Limb (tissue), 2 donors: ENCODE data around the gene FRRS1L.

Source experiments
- DNase-seq, 2 donors: peaks; one replicate each; pipeline ENCODE4 v3.0.0-alpha.2; 2016; ENCODE audit errors: extremely low spot score in 2 of 2

The FRRS1L gene

DNA sequence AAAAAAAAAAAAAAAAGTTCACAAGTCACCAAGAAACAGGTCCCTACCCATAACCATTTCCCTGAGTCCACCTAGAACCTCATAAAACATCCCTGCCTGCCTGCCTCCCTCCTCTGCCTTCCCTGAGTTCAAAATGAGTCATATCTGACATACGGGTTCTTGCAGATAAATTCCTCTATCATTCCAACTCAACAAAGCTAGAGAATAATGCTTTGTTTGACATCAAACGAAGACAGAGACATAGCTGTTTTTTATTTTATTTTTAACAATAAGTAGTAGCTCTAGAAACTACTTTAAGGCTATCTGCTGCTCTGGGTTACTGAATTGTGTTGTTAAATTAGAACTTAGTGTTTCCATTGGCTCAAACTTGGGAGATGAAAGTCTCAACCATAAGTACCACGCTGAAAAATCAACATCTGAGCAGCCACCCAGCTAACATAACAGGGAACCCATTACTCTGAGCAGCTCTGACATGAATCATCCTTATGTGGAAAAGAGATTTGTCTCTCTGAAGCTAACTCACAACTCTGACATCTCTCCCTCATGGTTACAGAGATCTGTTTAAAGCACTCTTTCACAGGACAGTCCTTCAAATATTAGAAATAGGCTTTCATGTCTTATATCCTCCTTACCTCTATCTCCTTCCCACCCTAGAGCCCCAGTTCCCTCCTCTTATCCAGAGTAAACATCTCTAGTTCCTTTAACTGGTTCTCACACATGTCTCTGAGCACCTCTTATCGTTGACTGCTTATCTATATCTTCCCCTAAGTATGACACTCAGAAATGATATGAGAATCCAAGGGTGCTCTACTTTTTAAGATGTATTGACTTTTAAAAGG lies 59.4 kb downstream of the FRRS1L start:
- no peak for DNase-seq

DNA sequence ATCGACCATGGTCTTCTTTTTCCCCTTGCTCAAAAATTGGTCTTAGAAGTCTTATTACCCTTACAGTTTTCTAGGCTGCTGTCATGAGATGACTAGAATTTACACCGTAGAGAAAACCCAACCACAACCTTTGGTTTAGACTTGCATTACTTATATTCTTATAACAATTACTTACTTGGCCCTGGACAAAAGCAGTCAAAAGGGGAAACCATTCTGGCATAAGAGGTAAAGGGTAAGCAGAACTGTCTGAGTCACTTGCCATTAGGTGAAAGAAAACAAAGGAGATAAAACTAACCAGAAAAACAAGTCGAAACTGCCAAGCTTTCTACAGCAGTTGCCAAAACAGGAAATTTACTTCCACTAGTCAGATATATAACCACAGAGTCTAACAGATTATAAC lies 65.2 kb downstream of the FRRS1L start:
- no peak for DNase-seq

DNA sequence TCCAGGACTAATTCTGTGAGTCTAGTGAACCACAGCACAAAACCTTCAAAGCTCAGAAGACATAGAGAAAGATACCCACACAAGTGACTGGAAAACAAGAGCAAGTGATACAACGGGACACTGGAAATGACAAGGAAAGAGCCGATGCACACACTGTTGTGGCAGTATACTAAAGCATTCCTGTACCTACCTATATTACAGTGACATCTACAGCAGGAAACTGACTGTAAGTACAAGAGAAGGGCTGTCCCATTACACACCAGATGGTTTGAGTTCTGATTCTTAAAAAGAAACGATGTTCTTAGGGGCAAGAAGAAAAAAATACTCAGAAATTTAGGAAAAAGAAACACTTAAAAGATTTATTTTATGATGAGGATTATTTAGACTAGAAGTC lies 65.8 kb downstream of the FRRS1L start:
- no peak for DNase-seq

DNA sequence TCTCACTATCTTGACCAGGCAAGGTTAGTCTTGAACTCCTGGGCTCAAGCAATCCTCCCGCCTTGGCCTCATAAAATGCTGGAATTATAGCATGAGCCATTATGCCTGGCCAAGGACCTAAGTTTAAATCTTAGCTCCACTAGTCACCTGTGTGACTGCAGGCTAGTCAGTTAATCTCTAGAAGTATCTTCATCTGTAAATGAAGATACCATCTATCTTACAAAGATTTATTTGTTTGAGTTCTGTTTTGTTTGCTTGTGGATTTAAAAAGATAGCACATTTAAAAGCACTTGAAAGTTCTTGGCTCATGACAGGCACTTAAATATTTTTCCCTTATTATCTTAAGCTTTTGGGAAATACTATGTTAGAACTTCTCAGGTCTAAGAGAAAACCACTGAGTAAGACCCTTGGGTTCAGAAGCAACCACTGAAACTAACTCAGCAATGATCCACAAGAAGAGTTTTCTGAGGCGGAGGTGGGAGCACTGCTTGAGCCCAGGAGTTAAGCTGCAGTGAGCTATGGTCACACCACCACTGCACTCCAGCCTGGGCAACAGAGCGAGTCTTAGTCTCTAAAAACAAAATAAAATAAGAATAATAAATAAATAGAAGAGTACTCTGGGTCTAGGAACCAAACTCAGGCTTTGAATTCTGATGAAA lies 66.4 kb downstream of the FRRS1L start:
- DNase-seq, result no peak

DNA sequence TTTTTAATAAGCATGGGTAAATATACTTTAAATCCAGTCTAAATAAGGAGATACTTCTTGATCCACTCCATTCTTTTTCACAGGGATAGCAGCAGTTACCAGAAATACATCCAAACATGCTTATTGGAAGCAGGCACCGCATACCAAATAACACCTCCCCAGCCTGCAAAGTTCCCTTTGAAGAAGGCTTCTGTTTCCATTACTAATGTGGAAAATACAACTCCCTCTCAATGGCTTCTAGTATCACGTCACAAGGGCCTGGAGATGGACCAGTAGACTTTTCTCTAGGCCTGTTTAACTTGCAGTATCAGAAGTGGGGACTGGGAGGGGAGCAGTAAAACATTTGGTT lies 68.1 kb downstream of the FRRS1L start:
- DNase-seq, result peak in 1 of 2 donors; percentile 48

DNA sequence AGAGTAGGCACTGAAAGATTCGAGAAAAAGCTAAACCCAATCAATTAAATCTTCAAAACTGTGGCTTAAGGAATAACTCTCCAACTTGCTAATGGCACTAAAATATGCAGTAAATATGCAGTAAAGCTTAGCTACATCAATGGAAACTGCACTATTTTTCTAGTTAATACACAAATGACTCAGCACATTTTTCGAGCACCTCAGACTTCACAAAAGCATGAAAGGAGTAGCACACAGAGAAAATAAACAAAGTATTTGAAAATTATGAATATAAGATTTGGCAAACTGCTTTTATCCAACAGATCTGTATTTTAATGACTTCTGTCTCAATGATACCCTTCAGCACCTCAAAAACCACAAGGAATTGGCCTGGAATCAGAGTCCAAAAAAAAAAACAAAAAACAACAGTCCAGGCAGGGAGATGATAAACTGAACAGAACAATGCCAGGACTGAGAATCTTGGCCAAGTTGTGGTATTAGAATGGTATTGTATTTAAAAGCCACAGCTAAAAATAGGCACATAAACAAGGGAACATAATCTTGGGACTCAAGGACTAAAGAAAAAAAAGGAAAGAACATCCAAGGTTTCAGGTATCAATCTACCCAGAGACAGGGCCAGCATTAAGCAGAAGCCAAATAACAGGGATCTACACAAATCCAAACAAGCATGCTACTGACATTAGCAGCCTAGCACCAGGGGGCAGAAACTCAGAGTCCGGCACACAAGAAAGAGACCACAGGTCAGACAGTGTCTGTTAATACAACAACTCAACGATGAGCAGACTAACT lies 68.7 kb downstream of the FRRS1L start:
- peak; percentile 36 to 61 for DNase-seq

DNA sequence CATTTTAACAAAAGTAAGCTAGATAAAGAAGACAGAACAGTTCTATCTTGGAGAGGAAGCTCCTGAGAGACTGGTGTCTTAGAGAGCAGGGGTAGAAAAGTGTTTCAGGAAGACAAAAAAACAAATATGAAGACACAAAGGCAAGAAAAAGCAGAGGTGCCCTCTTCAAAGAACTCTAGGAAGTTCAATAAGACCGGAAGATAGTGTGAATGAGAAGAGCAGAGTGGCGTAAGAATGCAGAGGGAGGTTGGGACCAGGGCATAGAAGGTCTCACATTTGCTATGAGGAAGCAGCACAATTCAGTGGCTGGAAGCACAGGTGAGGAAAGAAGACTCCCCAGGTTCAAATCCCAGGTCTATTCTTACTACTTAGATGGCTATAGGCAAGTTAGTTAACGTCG lies 69.9 kb downstream of the FRRS1L start:
- DNase-seq, result no peak

DNA sequence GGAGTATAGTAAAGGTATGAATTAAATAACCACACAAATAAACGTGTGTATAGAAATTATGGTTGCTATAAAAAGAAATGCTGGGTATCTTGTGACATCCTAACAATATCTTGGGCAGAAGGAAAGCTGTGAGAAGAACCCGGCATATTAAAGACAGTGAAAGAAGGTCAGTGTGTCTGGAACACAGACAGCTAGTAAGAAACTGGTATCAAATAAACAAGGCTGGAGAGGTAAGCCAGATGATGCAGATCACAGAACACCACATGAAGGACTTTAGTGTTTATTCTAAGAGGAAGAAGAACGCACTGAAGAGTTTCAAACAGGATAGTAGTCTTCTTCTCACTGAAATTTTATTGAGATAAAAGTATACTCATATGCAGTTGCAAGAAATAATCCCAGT lies 71.7 kb downstream of the FRRS1L start:
- no peak for DNase-seq

DNA sequence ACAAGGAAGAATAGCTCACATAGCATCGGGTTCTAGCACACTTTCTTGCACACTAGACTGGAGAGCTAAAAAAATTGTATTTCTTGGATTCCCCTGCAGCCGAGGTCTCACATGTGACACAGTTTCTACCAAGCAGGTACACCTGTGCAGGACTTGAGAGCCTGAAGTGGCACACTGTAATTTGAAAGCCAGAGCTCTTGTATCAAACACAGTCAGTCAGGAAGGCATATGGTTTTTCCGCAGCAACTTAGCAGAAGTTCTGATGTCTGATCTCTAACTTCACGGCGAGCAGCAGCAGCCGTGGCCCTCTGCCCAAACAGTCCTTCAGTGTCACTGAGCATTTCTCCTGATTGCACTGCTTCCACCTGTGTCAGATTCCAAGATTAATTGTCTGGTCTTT lies 72.8 kb downstream of the FRRS1L start:
- DNase-seq, result no peak

DNA sequence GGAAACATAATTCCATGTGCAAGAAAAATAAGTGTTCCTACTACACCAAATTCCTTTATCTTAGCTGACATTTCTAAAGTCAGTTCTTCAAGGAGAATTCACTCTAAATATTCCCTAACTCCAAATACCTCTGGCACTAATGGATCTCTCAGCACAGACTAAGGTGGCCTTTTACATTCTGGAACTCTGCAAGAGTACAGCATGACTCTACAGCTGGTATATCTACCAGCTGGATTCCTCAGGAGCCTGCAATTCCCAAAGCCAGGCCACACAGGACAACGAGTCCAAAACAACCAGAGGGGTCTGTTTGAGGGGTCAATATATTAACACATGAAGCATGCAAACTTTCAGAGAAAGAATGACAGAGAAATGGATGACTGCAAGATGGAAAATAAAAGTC lies 74.5 kb downstream of the FRRS1L start:
- no peak for DNase-seq

DNA sequence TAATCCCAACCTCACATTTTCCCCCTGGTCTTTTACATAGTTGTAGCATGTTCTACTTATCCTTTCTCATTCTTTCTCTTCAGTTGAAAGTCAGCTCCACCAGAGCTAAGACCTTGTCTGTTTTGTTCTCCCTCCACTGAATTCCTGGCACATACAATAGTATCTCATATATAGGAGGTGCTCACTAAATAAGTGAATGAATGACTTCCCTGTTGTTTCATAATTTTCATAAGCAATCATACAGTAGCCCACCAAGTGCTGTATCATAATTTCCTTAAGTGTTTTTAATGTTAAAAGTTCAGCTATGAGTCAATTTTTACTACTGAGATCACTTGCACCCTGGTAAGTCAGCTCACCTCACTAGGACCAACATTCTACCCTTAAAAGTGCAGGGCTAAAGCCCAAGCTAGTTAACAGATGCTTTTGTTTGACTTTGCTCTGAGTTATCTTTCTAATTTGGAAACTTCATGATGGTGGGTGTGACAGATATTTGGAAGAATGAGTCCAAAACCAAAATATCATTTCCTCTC lies 74.9 kb downstream of the FRRS1L start:
- no peak for DNase-seq

DNA sequence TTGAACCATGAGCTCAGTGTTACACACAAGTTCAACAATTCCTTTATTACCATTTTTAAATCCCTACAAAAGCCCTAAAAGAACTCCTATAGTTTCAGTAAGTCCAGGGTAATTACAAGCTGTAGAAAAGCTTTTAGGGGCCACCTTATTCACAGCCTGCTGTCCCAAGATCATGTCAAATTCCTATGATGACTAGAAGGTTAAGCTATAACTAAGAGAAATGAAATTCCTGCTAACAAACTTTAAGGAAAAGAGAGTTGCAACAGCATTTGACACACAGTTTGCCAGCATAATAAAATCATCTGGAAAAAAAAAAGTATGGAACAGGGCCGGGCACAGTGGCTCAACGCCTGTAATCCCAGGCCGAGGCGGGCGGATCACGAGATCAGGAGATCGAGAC lies 78.8 kb downstream of the FRRS1L start:
- DNase-seq, result no peak

DNA sequence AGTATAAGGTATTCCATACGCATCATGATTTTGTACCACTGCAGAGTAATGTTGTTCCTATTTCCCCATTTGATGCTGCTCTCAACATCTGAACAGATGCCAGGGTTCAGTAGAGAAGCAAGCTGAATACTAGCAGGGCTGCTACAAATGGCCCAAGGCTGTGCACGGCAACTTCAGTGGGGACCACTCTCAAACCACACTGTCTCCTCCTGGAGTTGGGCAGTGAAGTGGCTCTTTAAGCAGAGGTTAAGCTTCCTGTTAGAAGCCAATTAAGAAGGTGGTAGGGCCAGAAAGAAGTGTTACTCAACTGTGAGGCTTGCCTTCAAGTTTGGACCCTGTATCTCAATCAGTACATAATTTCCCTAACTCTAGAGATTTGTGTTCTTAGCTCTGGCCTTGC lies 79.3 kb downstream of the FRRS1L start:
- no peak for DNase-seq

DNA sequence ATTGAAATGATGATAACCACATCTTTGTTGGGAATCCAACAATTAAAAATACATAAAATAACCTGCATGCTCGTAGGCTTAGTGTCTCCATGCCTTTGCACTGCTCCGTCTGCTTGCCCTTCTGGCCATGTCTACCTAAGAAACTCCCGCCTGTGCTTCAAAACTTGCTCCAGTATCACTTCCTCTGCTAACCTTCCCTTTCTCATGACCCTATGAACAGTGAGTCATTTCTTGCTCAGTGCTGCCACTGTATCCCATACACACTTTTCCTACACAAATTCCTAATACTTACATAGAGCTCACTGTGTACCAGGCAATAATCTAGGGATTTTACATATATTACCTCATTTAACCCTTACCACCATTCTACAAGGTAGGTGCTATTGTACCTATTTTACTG lies 80.8 kb downstream of the FRRS1L start:
- DNase-seq, result no peak

DNA sequence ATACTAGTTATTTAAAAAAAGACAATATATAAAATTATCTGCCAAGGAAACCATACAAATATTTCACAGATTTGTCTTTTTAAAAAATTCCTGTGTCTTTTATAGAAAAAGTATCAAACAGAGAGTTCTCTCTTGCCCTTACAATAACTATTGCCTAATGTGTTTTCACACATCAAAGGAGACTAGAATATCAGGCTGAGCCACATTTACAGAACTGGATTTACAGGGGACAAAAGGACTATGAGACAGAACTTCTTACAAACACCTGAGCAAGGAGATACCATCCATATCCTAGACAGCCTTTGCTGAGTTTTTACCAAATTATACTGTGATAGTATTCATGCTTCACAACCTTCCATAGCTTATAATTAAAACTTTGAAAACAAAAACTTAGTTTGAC lies 81.5 kb downstream of the FRRS1L start:
- DNase-seq, result no peak

DNA sequence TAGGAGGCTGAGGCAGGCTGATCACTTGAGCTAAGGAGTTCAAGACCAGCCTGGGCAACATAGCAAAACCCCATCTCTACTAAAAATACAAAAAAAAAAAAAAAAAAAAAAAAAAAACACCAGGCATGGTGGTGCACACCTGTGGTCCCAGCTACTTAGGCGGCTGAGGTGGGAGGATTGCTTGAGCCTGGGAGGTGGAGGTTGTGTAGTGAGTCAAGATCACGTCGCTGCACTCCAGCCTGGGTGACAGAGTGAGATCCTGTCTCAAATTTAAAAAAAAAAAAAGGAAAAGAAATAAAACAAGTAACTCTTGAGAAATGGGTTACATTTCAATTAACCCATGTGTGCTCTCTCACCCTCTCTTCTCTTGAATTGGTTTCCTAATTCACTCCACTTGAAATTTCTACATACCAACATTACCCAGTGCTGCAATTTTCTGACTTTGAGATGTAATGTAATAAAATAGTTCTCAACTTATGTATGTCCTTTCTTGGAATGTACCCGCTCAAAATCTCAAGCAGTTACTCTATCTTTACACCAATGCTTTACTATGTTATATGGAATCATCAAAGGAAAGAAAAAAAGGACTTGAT lies 83.1 kb downstream of the FRRS1L start:
- no peak for DNase-seq

DNA sequence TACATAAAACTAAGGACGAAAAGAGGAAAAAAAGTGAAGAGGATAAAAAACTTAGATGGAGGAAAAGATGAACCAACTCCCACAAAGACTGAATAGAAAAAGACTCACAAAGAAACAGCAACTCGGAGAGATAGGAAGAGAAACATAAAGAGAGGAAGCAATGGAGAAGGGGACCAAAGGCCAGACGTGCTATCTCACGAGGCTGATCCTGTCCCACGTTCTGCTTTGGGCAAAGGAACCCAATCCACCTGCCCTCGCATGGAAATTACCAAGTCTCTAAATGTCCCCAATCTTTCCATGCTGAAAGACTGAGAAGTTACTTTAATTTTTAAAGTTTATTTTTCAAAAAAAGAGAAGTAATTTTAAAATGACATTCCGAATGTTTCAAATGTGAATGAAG lies 83.9 kb downstream of the FRRS1L start:
- DNase-seq, result no peak

DNA sequence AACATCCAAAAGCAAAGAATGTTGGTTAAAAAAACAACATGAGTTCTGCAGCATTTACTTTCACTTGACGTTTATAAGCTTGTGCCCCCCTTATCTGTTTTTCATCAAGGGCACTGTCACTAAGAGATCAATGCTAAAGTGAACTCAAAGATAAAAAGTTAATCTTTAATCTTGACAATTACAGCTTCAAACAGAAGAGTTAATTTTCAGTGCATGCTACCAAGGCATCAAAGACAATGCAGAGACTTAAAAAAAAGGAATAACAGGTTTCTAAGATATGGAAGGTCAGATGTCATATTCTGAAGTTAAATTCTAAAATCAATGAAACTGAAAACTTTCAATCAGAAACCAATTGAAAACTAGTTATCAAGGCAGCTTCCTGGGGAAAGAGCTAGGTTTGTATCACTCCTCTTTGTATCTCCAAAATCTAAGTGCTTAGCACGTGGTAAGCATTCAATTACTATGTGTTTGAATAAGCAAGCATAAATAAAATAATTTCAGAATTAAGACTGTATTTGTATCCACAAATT lies 84.9 kb downstream of the FRRS1L start:
- DNase-seq, result no peak
